IPS DF 19.7 (cell line): ENCODE data around the gene BEGAIN.

Source experiments
- DNase-seq: peaks from one replicate; pipeline ENCODE4 v3.0.0-alpha.2; 2013; ENCODE audit warnings: low read depth, low spot score

Gene BEGAIN

DNA sequence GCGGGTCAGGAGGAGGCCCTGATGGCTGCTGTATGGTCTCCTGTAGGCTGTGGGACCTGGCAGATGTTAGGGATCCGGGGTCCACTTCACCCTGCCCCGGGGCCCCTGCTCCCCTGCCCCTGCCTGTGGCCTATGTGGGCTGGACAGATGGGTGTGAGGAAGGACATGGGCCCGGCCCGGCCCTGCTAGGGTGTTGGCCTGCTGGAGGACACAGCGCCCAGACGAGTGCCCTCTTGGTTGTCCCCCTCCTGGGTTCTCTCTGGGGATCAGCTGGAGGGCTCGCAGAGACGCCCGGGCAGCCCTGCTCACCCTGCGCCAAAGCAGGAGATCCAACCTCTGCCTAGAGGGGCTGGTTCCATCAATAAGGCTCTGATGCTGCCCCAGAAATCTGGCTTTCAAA is 36.2 kb downstream of the BEGAIN start:
- no peak for DNase-seq

DNA sequence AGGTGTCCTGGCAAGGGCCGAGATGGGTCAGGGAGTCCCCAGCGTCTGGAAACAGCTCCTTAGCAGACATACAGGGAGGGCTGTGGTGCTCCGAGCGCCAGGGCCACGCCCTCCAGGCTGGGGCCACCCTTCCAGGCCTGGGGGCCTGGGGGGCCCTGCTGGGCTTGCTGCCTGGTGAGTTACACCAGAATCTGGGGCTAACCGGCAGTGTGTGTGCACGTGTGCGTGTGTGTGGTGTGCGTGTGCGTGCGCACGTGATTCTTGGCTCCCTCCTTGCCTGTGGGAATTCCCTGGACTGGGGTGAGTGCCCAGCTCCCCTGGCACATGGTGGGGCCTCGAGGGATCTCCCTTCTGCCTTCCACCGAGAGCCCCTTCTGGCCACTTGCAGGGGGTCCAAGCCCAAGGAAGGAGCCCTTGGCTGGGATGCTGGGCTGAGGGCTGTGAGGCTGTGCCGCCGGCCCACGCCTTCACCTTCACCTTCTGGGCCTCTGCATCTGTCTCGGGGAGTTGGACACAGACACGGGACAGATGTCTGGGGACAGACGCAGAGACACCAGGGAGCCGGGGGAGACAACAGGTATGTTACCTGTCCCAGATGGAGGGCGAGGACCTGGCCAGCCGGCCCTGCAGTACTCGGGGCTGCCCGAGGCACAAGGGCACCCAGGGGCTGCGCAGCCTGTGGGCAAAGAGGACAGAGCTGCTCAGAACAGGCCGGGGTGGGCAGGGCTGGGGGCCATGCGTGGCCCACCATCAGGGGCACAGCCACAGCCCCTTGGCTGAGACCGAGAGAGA is 37.2 kb downstream of the BEGAIN start:
- DNase-seq, result no peak

DNA sequence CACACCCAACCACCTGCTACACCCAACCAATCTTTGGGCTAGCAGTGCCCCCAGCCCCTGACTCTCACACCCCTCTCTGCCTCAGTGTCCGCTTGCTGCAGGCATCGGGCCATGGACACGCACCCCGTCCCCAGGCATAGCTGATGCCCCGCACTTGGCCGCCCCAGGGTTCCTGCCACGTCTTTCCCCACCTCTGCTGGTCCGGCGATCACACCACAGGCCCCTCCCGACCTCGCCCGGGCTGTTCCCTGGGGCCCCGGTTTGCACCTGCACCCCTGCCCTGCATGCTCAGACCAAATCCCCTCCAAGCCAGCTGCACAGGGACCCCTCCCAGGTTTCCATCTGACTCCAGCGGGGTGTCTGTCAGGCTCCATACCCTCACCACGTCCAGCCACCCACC is 38.3 kb downstream of the BEGAIN start:
- no peak for DNase-seq

DNA sequence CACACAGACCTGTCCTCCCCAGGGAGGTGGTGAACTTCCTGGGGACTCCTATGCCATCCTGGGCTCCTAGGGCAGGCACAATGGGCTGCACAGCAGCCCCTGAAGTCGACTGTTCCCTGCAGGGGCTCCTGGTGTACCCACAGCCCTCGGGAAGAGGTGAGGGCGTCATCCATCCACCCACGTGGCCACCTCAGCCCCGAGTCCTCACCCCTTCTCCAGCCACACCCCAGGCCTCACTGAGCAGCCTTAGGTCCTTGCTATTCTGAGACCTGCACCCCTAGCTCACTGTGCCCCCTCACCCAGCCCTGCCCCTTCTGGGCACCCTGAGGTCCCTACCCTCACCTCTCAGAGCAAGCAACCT is 38.9 kb downstream of the BEGAIN start:
- DNase-seq, result no peak

DNA sequence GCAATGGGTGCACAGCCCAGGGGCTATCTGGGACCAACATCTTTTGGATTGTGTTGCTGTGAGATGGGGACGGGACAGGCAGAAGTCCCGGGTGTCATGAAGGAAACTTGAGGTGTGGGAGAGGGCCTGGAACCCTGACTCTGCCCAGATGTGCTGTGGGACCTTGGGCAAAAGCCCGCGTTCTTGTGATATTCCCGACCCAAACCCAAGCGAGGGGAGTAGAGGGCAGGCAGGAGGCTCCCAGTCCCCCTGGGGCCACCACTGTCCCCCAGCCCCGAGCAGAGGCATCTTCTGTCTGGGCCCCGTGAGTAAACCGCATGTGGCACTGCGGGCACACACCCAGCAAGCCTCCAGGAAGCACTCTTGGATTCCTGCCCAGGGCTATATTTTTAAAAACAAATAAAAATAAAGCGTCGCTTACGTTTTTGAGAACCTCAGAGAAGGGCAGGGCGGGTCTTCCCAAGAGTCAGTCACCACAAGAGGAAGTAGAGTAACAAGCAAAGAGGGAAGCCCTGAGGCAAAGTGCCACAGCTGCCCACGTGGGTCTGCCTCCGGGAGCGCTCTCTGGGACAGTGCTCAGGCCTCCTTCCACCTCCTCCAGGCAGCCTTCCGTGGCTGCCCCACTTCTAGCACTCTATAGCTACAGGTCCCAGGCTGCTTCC is 39.5 kb downstream of the BEGAIN start:
- DNase-seq, result no peak

DNA sequence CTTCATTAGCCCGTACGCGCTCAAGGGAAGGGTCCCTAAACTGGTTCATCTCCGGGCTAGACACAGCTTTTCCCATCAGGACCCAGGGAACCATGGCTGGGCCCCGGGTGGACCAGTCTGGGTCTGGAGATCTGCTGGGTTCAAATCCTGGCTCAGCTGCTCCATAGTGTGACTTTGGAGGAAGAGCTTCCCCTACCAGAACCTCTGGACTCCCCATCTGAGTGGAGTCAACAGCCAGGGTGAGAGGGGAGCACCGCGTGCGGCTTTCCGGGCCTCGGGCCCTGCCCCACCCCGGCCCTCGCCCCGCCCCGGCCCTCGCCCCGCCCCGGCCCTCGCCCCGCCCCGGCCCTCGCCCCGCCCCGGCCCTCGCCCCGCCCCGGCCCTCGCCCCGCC is 41.2 kb downstream of the BEGAIN start:
- no peak for DNase-seq

DNA sequence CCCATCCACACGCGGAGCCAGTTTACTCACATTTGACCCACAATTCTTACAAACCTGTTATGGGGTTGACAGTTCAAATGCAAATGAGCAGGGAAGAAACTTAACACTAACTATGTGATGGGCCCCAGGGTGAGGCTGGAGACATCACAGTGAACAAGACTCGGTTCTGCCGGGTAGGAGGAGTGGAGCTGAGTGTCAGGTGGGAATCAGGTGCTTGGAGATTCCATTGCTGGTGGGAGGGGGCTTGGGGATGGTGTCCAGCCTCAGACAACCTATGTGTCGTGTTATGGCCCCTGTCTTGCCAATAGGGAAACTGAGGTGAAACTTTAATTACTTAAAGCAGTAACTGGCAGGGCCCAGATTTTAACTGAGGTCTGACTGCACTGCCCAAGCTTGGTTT is 41.9 kb downstream of the BEGAIN start:
- DNase-seq, result no peak

DNA sequence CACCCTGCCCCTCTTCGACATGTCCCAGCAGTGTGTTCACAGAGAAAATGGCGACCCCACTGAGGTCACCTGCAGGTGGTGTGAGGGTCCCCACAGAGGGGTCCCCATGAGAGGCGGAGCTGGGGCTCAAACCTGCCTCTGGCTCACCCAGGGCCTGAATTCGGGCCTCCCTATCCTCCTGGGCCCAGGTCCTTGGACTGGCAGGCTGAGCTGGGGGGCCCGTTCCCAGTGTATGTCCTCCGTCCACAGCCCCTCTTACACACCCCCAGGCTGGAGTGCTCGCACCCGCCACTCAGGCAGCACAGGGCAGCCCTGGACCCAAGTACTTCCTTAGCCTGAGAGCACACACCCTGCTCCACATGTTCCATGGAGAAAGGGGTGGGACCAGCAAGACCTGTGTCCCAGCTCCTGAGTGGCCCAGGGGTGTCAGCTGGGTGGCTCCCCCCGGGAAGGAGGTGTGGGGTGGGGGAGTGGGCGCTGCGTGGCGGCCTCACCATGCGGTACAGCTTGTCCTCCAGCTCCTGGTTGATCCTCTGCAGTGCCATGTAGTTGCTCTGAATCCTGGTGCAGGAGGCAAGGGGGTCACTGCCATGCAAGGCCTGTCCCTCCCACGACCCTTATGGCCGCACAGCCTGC is 42.6 kb downstream of the BEGAIN start:
- DNase-seq, result no peak

DNA sequence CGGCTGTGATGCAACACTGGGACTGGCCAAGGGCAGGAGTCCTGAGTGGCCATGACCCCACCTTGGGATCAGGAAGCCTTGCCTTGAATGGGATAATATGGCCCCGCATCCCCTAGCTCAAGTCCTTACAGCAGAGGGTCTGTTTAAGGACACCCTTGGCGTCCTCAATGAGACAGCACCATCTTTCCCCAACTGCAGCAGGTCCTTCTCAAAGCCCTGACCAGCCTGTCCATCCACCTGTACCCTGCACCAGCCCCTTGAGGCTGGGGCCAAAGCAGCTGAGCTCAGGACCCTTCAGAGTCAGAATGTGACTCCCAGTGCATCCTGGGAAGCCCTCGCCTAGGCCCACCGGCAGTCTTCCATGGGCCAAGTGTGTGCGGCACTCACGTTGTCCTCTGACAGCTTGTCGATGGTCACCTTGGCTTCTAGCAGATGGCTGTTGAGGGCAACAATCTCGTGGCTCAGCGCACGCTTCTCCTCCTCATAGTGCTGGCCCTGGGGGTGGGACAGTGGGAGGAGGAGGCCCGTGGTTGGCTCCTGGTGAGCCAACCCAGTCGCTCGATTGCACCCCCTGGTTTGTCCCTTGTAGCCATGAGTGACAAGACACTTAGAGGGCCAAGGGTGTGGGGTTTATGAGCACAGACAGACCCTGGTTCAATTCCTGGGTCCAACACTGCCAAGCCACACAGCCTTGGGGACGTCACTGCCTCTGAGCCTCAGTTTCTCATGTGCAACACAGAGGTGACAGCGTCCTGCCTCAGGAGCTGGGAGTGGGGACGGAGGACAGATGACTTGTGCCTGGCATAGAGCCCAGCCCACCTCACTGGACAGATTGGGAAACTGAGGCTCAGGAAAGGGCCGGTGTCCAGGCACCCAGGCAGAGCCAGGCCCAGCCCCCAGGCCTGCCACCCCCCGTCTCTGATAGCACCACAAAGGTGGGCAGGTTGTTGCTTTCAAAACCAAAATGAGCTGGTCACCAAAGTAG is 43.5 kb downstream of the BEGAIN start:
- no peak for DNase-seq

DNA sequence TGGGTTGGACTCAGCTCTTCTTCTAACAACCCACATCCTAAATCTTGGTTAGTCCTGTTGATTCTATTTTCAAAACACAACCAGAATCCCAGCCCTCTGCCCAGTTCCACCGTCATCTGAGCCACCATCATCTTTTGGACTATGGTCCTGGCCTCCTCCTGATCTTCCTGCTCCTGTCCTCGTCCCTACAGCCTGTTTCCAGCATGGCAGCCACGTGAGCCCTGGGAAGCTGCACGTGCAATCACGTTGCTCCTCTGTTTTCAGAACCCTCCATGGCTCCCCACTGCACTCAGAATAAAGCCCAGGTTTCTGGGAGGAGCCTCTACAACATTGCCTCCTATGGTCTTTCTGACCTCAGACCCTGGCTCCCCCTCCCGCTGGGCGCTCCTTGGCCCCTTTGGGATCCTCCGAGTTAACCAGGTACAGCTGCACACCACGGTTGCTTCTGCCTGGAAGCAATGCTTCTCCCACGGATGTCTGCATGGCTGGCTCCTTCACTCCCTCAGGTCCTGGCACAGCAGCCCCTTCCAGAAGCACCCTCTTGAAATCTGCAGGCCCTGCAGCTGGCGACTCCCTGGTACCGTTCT is 44.5 kb downstream of the BEGAIN start:
- no peak for DNase-seq

DNA sequence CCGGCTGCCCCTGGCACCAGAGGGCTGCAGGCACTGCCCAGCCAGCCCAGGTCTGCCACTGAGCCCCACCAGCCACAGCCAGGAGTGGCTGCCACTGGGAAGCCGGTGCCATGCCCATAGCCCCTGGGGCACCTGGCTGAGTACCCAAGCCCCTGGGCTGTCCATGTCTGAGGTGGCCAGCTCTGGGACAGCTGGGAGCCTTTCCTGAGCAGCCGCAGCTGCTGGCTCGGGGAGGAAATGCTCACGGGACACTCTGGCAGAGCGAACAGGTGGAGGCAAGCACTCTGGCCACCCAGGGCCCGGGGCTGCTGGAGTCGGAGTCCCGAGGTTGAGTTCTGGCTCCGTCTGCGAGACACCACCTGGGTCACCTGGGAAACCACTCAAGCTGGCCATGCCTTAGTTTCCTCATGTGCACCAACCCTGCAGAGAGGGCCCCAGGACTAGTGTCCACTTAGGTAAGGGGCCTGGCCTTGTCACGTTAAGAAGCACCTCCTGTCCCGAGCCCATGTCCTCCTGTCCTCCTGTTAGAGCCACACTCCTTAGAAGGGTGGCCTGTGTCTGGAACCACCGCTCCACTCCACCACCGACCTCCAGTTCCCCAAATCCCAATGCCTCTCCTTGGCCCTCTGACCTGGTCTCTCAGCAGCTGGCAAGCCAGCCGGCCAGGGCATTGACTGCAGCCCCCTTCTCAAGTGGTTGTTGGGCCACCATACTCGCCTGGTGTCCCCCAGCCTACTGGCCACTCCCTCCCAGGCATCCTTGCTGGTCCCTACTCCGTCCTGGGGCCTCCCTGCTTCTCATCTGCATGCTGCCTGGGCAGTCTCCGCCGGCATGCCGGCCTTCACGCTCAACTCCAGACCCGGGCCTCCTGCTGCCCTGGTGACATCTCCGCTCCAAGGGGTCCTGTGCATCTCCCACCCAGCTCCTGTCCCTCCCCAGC is 45.3 kb downstream of the BEGAIN start:
- DNase-seq, result no peak

DNA sequence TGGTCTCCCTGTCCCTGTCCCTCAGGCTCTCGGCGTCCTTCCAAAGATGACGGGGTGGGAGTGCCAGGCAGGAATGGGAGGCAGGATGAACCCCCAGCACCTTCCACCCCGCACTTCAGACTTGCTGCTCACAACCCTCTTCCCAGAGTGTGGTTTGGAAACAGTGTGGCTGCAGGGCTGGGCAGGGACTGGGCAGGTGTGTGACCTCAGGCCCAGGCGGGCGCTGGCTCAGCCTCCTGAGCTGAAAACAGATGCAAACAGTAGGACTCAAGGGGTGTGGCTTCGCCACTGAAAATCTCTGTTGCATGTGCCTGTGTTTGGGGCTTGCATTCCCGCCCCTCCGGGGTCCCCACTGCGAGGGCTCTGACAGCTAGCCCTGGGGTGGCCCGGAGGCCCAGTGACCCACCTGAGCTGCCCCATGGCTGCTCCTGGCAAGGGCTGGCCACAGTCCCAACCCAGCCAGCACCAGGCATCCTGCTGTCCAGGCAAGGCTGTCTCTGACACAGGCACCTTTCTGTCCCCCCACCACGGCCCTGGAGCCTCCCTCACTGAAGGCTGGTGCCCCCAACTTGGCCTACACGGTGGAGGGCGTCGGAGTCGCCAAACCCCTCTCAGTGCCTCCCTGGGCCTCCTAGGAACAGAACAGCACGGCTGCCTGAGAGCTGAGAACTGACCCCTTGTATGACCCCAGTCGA is 46.1 kb downstream of the BEGAIN start:
- no peak for DNase-seq

DNA sequence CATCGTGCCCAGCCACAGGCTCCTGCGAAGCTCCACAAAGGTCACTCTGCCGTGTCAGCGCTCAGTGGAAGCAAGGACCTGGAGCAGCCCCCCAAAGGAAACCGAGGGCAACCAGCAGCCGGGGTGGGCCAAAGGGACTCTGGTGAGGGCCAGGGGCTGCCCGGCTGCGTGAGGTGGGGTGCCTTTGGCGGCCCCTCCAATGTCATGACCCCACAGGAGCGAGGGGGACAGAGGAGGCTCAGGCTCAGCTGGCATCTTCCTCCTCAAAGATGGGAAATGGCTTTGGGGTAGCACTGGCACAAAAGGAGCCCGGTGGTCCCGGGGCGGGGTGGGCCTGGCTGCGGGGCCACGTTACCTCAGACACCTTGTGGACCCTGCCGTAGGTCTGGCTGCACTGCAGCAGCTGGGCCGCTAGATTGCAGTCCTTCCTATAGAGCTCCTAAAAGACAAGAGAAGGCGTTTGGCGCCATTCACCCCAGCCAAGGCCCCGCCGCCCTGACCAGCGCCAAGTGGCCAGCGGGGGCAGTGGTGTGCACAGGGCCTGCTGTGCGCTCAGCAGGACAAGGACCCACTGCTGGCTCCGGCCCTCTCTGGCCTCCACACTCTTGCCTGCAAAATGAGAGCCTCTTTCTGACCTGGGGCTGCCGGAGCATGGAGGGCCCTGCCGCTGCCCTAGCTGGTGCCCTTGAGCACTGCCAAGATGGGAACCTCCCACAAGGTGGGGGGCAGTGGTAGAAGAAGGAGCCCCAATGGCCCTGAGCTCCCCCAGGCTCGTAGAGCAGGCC is 46.9 kb downstream of the BEGAIN start:
- DNase-seq, result no peak

DNA sequence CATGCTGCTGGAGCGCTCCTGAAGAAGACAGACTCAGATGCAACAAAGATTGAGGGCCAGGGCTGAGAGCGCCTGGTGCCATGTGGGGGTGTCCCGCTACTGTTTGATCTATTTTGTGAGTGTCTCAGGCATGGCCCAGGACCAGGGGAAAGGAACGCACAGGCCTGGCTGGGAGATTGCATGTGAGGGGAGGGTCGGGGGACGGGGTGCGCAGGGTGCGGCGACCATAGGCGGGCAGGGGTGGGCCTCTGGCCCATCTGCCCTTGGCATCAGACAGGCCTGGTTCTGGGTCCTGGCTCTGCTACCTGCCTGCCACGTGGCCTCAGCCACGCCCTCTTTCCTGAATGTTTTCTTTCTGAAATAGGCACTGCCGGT is 47.5 kb downstream of the BEGAIN start:
- no peak for DNase-seq

DNA sequence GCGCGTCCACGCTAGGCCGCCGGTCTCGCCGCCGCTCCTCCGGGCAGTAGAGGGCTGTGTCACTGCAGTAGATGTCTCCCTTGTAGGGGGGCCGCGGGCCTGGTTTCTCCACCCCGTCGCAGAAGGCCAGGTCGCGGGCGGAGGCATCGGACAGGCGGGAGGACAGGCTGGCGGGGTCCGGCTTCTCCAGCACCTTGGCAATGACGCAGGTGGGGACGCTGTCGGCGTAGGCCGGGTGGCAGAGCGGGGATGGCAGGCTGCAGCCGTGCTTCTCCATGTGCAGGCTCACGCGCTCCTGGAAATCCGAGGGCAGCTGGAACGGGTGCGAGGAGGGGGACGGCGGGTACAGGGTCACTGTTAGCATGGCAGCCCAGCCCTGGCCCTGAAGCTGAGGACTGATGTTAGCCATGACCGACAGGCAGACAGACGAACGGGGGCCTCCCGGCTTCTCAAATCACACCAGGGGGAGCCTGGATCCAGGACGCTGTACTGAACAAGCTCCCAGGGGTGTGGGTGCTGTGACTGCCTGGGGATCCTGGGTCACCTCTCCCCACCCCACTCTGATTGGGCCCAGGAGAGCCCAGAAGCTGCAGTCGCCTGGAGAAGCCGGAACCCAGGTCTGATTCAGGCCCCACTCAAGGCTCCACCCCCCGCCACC is 48.1 kb downstream of the BEGAIN start:
- no peak for DNase-seq

DNA sequence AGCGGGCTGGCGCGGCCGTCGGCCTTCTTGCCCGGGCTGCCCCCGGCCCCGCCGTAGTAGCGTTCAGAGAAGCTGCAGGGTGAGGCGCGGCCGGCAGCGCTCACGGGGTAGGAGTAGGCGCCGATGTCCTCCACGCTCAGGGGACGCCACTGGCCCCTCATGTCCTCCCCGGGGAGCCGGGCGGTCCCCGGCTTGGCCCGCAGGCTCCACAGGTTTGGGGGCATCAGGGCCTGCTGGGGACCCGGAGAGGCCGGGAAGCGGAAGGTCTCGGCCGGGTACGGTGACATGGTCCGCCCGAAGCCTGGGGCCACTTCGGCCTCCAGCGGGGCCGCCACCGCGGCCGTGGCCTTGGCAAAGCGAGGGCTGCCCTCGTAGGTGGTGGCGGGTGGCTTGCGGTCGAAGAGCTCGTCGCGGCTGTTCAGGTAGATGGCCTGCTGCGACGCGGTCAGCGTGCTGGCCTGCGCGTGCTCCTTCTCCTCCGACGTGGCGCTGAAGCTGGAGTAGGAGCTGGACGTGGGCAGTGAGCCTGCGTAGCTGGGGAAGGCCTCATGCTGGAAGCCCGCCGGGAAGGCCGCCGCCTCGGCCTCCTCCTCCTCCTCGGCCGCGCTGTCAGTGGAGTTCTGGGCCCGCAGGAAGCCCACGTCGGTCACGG is 48.7 kb downstream of the BEGAIN start:
- DNase-seq, result no peak

DNA sequence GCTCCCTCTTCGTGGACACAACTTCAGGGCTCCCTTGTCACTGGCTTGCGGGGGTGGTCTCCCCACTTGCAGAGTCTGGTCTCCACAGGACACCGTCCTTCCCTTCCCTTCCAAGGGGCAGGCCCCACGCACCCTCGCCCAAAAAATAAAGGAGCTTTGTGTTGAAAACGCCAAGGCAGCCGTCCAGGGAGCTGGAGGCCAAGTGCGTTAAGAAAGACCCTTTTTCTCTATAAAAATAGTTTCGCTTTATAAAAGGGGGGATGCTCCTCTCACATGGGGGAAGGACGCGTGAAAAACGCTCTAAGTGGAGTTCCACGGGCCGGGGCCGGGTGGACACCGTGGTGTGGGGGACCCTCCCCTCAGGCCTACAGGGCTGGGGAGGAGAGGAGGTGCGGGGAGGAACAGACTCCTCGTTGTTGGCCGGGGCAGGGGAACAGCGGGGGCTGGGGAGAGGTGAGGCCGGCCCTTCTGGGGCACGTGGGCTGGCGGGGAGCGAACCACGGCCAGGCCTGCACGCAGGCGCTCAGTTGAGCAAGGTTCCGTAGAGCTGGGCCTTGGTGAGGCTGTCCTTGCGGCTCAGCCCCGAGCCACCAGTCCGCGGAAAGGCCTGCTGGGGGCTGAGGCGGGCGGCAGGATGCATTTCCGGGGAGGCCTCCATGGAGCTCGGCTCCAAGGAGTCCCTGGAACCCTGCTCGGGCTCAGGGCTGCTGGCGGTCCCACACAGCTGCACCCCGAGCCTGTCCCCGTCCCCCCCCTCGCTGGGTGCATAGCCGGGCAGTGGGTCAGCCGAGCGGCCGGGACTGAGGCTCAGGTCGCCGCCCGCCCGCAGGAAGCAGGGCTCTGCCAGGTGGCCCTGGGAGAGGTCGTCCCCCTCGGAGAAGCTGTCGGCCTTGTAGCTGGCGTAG is 49.5 kb downstream of the BEGAIN start:
- no peak for DNase-seq
